ENCODE measurements around the gene GBX1.

Gene GBX1

DNA sequence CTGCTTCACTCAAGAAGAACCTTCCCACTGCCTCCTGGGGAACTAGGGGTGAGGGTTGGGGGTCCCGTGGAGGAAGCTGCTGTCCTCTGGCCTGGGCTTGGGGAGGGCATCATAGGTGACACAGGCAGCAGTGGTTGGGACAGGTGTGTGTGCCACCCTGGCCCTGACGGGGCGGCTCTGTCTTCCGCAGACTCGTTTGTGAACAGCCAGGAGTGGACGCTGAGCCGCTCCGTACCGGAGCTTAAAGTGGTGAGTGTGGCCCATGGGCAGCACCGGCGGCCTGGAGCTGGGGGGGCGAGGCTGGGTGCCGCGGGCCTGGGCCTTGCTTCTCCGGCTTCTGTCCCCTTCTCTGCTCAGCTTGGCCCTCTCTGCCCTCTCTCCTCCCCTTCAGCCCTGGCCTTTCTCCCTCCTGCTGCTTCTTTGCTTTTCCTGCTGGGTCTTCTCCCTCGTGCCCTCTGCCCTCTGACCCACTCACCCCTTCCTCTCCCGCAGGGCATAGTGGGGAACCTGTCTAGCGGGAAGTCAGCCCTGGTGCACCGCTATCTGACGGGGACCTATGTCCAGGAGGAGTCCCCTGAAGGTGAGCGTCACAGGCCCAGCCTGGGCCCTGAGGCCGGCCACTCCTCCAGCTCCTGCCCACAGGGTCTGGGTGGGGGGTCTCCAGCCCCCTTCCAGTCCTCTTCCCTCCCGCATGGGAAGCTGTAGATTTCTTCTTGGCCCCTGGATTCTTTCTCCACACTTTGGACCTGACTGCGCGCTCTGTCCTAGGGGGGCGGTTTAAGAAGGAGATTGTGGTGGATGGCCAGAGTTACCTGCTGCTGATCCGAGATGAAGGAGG lies 50.7 kb downstream of the GBX1 start:
- no peak for TF ChIP-seq CTCF (IDR thresholded peaks at IDR 0.05; ENCODE audit: low read depth, low read length)
- no peak for DNase-seq (ENCODE audit: extremely low read depth, low read depth)

- DNase-seq (ENCODE audit: extremely low read depth, low read depth), result no peak
- no peak for TF ChIP-seq CTCF (IDR thresholded peaks at IDR 0.05; ENCODE audit: low read depth, low read length)
Measured at GRCh38 chr7:151115836-151116418, 51.6 kb downstream of the GBX1 start.

DNA sequence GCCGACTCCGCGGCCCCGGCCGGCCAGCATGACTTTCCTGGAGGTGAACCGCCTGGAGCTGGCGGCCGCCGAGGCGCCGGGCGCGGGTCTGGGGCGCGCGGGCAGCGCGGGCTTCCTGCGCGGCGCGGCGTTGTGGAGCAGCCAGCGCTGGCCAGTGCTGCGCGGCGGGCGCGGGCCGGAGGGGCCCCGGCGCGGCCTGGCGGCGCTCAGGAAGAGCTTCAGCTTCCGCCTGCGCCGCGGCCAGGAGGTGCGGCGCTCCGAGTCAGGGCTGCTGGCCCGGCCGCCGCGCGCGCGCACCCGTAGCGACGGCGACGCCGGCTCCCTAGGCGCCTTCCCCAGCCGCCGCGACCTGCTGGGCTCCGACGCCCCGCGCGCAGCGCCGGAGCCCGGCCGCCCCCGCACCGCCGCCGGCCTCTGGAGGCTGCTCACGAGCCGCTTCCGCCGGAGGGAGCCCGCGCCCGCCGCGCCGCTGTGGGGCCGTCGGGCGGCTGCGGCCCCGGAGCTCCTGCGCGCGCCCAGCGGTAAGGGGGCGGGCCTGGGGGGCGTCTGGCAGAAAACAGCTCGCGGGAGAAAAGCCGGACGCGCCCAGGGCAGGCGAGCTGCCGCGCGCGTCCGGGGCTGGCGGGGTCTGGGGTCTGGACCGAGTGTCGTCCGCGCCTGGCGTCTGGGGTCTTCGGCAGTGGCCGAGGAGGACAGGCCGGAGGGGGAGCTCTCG lies 52.2 kb downstream of the GBX1 start:
- no peak for TF ChIP-seq CTCF (IDR thresholded peaks at IDR 0.05; ENCODE audit: low read depth, low read length)
- no peak for DNase-seq (ENCODE audit: extremely low read depth, low read depth)

GRCh38 chr7:151114151-151115090 lies 53.1 kb downstream of the GBX1 start:
- no peak for DNase-seq (ENCODE audit: extremely low read depth, low read depth)
- TF ChIP-seq CTCF (IDR thresholded peaks at IDR 0.05; ENCODE audit: low read depth, low read length), result no peak

DNA sequence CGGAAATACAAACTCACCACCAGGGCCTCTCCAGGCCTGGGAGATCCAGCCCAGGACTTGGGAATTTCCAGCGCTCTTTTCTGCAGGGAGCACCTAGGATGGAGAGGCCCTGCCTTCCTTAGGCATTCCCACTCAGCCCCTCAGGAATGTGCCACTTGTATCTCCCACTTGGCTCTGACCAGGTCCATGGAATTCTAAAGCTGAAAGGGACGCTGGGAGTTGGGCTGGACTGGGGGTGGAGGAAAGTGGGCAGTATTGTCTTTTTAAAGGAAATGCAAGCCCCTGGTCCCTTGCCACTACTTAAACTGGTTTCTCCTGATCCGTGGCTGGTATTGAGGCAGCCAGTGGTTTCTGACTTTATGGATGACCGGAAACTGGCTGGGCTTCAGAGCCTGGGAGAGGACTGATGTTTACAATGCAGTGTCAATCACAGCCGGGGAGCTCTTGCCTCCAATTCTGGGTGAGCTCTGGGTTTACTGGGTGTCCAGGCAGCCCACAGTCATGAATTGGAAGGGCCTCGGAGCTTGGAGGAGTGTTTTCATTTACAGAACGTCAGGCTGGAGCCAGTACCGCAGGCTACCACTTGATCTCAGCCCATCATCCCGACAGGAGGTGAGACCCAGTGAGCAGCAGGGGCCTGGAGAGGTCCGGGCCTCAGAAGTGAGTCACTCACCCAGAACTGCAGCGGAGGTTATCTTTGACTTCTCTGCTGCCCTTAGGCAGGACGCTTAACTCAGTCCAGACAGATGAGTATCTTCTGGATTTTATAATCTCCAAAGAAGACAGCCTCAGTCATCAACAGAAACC lies 53.9 kb downstream of the GBX1 start:
- TF ChIP-seq CTCF (IDR thresholded peaks at IDR 0.05; ENCODE audit: low read depth, low read length), result no peak
- peak; percentile 45 for DNase-seq (ENCODE audit: extremely low read depth, low read depth)

- TF ChIP-seq CTCF (IDR thresholded peaks at IDR 0.05; ENCODE audit: low read depth, low read length), result peak; percentile 84
- DNase-seq (ENCODE audit: extremely low read depth, low read depth), result peak; percentile 32
Measured at GRCh38 chr7:151110941-151111645, 56.4 kb downstream of the GBX1 start.

Measured in AG09319 (cell line).